Activated T-helper 1 cell treated with Interleukin-2 at 50 U/mL for 16 hours (primary cell): ENCODE results near the gene RTN4RL2.

ENCODE experiments used
- DNase-seq: peaks from one replicate; pipeline ENCODE4 v3.0.0-alpha.2; 2020; ENCODE audit warnings: low read depth

RTN4RL2 gene

GRCh38 chr11:57460022-57460757 is at the start of gene RTN4RL2:
Gene RTN4RL2 (plus strand): TSS chr11:57460528. CDS start chr11:57460866, 338 bp downstream.
- DNase-seq = no peak

- no peak for DNase-seq
Measured at GRCh38 chr11:57413681-57414080, 46.6 kb upstream of the RTN4RL2 start.

- DNase-seq = no peak
Measured at GRCh38 chr11:57414612-57415212, 45.6 kb upstream of the RTN4RL2 start.

GRCh38 chr11:57416436-57416835 is 43.9 kb upstream of the RTN4RL2 start:
- no peak for DNase-seq

- no peak for DNase-seq
Measured at GRCh38 chr11:57417056-57417455, 43.3 kb upstream of the RTN4RL2 start.

GRCh38 chr11:57418131-57418530 is 42.2 kb upstream of the RTN4RL2 start:
- no peak for DNase-seq

GRCh38 chr11:57419146-57419545 is 41.2 kb upstream of the RTN4RL2 start:
- DNase-seq = no peak

GRCh38 chr11:57421066-57421465 is 39.3 kb upstream of the RTN4RL2 start:
- DNase-seq = no peak

- no peak for DNase-seq
Measured at GRCh38 chr11:57421805-57422204, 38.5 kb upstream of the RTN4RL2 start.

GRCh38 chr11:57422669-57423068 is 37.7 kb upstream of the RTN4RL2 start:
- no peak for DNase-seq

- no peak for DNase-seq
Measured at GRCh38 chr11:57424137-57424791, 36.1 kb upstream of the RTN4RL2 start.

- DNase-seq = peak; percentile 67
Measured at GRCh38 chr11:57424792-57425564, 35.4 kb upstream of the RTN4RL2 start.

GRCh38 chr11:57425565-57426438 is 34.5 kb upstream of the RTN4RL2 start:
- DNase-seq = no peak

GRCh38 chr11:57426439-57426928 is 33.8 kb upstream of the RTN4RL2 start:
- no peak for DNase-seq

GRCh38 chr11:57426929-57427726 is 33.2 kb upstream of the RTN4RL2 start, which contains the start of gene SLC43A3:
Gene SLC43A3 (minus strand): TSS chr11:57427121. CDS start chr11:57426172, 949 bp downstream.
- peak; percentile 53 for DNase-seq

GRCh38 chr11:57427727-57428082 is 32.6 kb upstream of the RTN4RL2 start:
- no peak for DNase-seq

- DNase-seq = no peak
Measured at GRCh38 chr11:57428643-57429042, 31.7 kb upstream of the RTN4RL2 start.

GRCh38 chr11:57429946-57430345 is 30.4 kb upstream of the RTN4RL2 start:
- no peak for DNase-seq

GRCh38 chr11:57430952-57431351 is 29.4 kb upstream of the RTN4RL2 start:
- no peak for DNase-seq

- DNase-seq = no peak
Measured at GRCh38 chr11:57432149-57432561, 28.2 kb upstream of the RTN4RL2 start.
